ENCODE data around the gene C6orf89.

The C6orf89 gene

DNA sequence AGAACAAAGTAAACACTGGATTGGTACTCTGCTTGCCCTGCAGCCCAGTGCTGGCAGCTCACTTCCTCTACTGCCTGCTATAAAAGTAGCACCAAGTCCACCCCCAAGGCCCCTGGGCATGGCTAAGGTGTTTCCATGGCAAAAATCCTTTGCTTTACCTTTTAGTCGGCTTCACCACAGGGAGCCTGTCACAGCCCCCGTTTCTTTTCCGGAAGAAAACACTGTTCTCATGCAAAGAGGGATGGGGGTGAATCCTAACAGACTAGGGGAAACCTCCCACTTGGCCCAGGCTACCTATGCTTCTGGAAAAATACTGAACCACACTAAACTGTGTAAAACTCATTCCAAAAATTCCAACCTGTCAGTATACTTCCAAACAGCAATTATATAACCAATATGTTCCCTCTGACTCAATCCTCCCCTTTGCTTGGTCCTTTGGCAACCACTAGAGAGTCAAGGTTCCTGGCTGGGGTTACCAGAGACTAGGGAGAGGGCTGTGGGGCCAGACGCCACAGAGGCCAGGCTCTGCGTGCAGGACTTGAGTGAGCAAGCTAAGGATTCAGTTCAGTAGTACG lies 27.3 kb upstream of the C6orf89 start:
- DNase-seq (ENCODE audit: extremely low spot score), result no peak
- CTCF ChIA-PET, result interaction anchor here (6.1 to 10.3 kb wide), 2 partner anchors 9 to 15 kb away, joined by 22 to 87 read pairs; partner anchors contain the start of gene PPIL1
- POLR2A ChIA-PET, result interaction anchor here (0.7 kb wide), 1 partner anchor 392 kb away, joined by 4 read pairs; no protein-coding TSS in a partner anchor
- TF ChIP-seq, protein P1, sequence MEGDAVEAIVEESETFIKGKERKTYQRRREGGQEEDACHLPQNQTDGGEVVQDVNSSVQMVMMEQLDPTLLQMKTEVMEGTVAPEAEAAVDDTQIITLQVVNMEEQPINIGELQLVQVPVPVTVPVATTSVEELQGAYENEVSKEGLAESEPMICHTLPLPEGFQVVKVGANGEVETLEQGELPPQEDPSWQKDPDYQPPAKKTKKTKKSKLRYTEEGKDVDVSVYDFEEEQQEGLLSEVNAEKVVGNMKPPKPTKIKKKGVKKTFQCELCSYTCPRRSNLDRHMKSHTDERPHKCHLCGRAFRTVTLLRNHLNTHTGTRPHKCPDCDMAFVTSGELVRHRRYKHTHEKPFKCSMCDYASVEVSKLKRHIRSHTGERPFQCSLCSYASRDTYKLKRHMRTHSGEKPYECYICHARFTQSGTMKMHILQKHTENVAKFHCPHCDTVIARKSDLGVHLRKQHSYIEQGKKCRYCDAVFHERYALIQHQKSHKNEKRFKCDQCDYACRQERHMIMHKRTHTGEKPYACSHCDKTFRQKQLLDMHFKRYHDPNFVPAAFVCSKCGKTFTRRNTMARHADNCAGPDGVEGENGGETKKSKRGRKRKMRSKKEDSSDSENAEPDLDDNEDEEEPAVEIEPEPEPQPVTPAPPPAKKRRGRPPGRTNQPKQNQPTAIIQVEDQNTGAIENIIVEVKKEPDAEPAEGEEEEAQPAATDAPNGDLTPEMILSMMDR (IDR thresholded peaks at IDR 0.05; ENCODE audit: control extremely low read depth, extremely low read depth, low read depth, missing control alignments), result no peak

- POLR2A ChIA-PET, result no interaction called here
- CTCF ChIA-PET, result interaction anchor here (1.7 to 10.3 kb wide), 3 partner anchors 10 to 158 kb away, joined by 3 to 87 read pairs (median 22); partner anchors contain the start of gene PPIL1
- TF ChIP-seq, protein P1 (IDR thresholded peaks at IDR 0.05; ENCODE audit: control extremely low read depth, extremely low read depth, low read depth, missing control alignments), result no peak
- no peak for DNase-seq (ENCODE audit: extremely low spot score)
These were observed 25.6 kb upstream of the C6orf89 start for GRCh38 chr6:36860126-36860525.

- CTCF ChIA-PET, result interaction anchor here (6.1 to 10.3 kb wide), 2 partner anchors 11 to 12 kb away, joined by 22 to 87 read pairs; partner anchors contain the start of gene PPIL1
- TF ChIP-seq, protein P1 (IDR thresholded peaks at IDR 0.05; ENCODE audit: control extremely low read depth, extremely low read depth, low read depth, missing control alignments), result no peak
- POLR2A ChIA-PET, result no interaction called here
- no peak for DNase-seq (ENCODE audit: extremely low spot score)
These were observed 23.4 kb upstream of the C6orf89 start for GRCh38 chr6:36862164-36862847.

- no peak for DNase-seq (ENCODE audit: extremely low spot score)
- ChIA-PET POLR2A (no interaction called here), CTCF (interaction anchor here (1.8 to 10.3 kb wide), 3 partner anchors 10 to 155 kb away, joined by 7 to 87 read pairs (median 22); partner anchors contain the start of gene PPIL1)
- TF ChIP-seq, protein P1 (IDR thresholded peaks at IDR 0.05; ENCODE audit: control extremely low read depth, extremely low read depth, low read depth, missing control alignments), result no peak
These were observed 22.8 kb upstream of the C6orf89 start for GRCh38 chr6:36862848-36863382.

GRCh38 chr6:36863670-36864540 lies 21.8 kb upstream of the C6orf89 start:
- ChIA-PET POLR2A (interaction anchor here (0.7 kb wide), 1 partner anchor 101 kb away, joined by 4 read pairs; no protein-coding TSS in a partner anchor), CTCF (interaction anchor here (1.1 to 10.3 kb wide), 7 partner anchors 9 to 166 kb away, joined by 3 to 87 read pairs (median 6); partner anchors contain the start of gene PPIL1)
- TF ChIP-seq, protein P1 (IDR thresholded peaks at IDR 0.05; ENCODE audit: control extremely low read depth, extremely low read depth, low read depth, missing control alignments), result no peak
- DNase-seq (ENCODE audit: extremely low spot score), result no peak

GRCh38 chr6:36865835-36866234 lies 19.9 kb upstream of the C6orf89 start:
- CTCF ChIA-PET, result interaction anchor here (0.8 to 10.3 kb wide), 2 partner anchors 16 to 19 kb away, joined by 3 to 87 read pairs; no protein-coding TSS in a partner anchor
- TF ChIP-seq, protein P1 (IDR thresholded peaks at IDR 0.05; ENCODE audit: control extremely low read depth, extremely low read depth, low read depth, missing control alignments), result no peak
- POLR2A ChIA-PET, result no interaction called here

More at GRCh38 chr6:36865835-36866234, 19.9 kb upstream of the C6orf89 start:
- DNase-seq (ENCODE audit: extremely low spot score), result no peak
